Measurements from ENCODE around the gene ESPN. TPM values are rescaled to one million over a fixed set of nuclear protein-coding genes. Genes with fewer than 3 reads are reported as not detected.
"Not testable (repeated sequence)": the region's sequence is repeated elsewhere in the genome, so short reads cannot be mapped to it uniquely, and the experiment has no call there.

The ESPN gene
- total RNA-seq, 4 donors from 2014 or later: 0.47 to 0.92 (median 0.81) TPM; not detected in 1

GRCh38 chr1:6392809-6393399, 31.7 kb upstream of the ESPN start:
- ATAC-seq: peak; percentile 23
- Histone ChIP-seq H3K27ac (peak overlapping the region in 3 of 4 donors; percentile 94 to 98 (median 94)), H3K27me3 (no peaks in the 10 kb centered on the region), H3K4me3 (peak overlapping the region; percentile 41 to 63), H3K4me1 (peaks cover 3 to 21% (median 6%) of the 10 kb centered on the region in 3 donors), H3K9me3 (no peaks in the 10 kb centered on the region), H3K36me3 (no peaks in the 10 kb centered on the region)
- no peak for TF ChIP-seq EP300 (IDR thresholded peaks at IDR 0.05)
- no peak for TF ChIP-seq POLR2A (IDR thresholded peaks at IDR 0.05)
- no peak for TF ChIP-seq POLR2AphosphoS5 (IDR thresholded peaks at IDR 0.05)
- TF ChIP-seq, protein P1, sequence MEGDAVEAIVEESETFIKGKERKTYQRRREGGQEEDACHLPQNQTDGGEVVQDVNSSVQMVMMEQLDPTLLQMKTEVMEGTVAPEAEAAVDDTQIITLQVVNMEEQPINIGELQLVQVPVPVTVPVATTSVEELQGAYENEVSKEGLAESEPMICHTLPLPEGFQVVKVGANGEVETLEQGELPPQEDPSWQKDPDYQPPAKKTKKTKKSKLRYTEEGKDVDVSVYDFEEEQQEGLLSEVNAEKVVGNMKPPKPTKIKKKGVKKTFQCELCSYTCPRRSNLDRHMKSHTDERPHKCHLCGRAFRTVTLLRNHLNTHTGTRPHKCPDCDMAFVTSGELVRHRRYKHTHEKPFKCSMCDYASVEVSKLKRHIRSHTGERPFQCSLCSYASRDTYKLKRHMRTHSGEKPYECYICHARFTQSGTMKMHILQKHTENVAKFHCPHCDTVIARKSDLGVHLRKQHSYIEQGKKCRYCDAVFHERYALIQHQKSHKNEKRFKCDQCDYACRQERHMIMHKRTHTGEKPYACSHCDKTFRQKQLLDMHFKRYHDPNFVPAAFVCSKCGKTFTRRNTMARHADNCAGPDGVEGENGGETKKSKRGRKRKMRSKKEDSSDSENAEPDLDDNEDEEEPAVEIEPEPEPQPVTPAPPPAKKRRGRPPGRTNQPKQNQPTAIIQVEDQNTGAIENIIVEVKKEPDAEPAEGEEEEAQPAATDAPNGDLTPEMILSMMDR (IDR thresholded peaks at IDR 0.05): no peak
- no CpG with 5 or more reads among the region's 83 CpGs for WGBS, 2 donors (ENCODE audit: low coverage in 1 of 2)

DNA sequence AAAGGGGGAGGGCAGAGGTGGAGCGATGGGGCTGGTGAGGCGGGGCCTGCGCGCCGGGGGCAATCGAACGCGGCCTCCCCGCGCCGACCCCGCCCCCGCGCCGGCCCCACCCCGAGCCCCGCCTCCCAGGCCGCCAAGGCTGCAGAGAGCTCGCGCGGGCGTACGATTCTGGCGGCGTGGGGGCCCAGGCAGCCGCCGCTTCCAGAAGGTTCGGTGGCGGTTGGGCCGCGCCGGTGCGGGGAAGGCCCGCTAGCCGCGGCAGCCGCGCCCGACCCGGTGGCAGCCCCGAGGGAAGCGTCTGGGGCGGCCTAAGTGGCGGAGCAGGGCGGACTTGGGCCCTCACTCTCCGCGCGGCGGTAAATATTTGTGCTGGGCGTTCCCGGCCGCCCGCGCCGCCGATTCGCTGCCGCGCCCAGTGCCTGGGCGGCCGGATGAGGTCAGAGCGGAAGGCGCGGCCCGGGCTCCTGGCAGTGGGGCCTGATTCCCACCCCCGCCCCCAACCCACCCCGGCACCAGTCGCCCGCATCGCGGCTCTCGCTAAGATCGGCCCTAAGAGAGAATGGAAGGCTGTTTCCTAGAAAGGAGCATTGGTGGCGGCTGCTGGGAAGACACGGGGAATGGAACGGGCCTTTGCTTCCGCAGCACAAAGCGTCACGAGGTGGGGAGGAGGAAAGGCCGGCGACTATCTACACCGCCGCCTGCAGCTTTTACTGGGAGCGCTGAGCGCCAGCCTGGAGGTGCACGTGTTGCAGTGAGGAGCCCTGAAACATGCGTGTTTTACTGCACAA, 31.0 kb upstream of the ESPN start, which contains the start of gene ACOT7:
Gene ACOT7, minus strand, starts transcription at position 368 of the 788 bp plus-strand sequence. CDS start 368 bp downstream, outside the sequence.
- Histone ChIP-seq H3K27me3 (no peaks in the 10 kb centered on the region), H3K36me3 (no peaks in the 10 kb centered on the region), H3K4me1 (peaks cover 3 to 21% (median 6%) of the 10 kb centered on the region in 3 donors), H3K9me3 (no peaks in the 10 kb centered on the region), H3K27ac (peak within 1 kb of the TSS; percentile 75 to 98 (median 94)), H3K4me3 (peak within 1 kb of the TSS; percentile 41 to 63)
- TF ChIP-seq POLR2A (IDR thresholded peaks at IDR 0.05) (peak; percentile 74 to 87), POLR2AphosphoS5 (IDR thresholded peaks at IDR 0.05) (peak; percentile 33), EP300 (IDR thresholded peaks at IDR 0.05) (no peak)
- TF ChIP-seq, protein P1 (IDR thresholded peaks at IDR 0.05): peak in 3 of 4 experiments; percentile 7 to 56 (median 13)
- ATAC-seq: peak; percentile 98
- WGBS, 2 donors (ENCODE audit: low coverage in 1 of 2): no CpG with 5 or more reads among the region's 87 CpGs

DNA sequence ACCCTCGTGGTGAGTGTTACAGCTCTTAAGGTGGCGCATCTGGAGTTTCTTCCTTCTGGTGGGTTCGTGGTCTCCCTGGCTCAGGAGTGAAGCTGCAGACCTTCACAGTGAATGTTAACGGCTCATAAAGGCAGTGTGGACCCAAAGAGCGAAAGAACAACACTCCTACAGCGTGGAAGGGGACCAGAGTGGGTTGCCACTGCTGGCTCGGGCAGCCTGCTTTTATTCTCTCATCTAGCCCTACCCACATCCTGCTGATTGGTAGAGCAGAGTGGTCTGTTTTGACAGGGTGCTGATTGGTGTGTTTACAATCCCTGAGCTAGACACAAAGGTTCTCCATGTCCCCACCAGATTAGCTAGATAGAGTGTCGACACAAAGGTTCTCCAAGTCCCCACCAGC, 29.4 kb upstream of the ESPN start:
- H3K27me3 ChIP-seq, H3K36me3 ChIP-seq, H3K9me3 ChIP-seq, H3K4me3 ChIP-seq, ATAC-seq: not testable (repeated sequence)
- 80 to 90% methylated on average over 1 to 2 of the region's 8 CpGs for WGBS, 2 donors (ENCODE audit: low coverage in 1 of 2)
- Histone ChIP-seq H3K4me1 (peaks cover 3 to 21% (median 6%) of the 10 kb centered on the region in 3 donors), H3K27ac (peak overlapping the region in 1 of 4 donors; percentile 94)

GRCh38 chr1:6395781-6396244, 28.8 kb upstream of the ESPN start:
- not testable (repeated sequence) for H3K27ac ChIP-seq, H3K4me3 ChIP-seq, H3K27me3 ChIP-seq, H3K9me3 ChIP-seq, H3K36me3 ChIP-seq, ATAC-seq
- H3K4me1 ChIP-seq: peaks cover 3 to 21% (median 6%) of the 10 kb centered on the region in 3 donors
- no CpG with 5 or more reads among the region's 34 CpGs for WGBS, 2 donors (ENCODE audit: low coverage in 1 of 2)

GRCh38 chr1:6396998-6397397, 27.6 kb upstream of the ESPN start:
- TF ChIP-seq POLR2A (IDR thresholded peaks at IDR 0.05): no peak
- TF ChIP-seq, protein P1 (IDR thresholded peaks at IDR 0.05): no peak
- TF ChIP-seq POLR2AphosphoS5 (IDR thresholded peaks at IDR 0.05): no peak
- no peak for TF ChIP-seq EP300 (IDR thresholded peaks at IDR 0.05)
- Histone ChIP-seq H3K4me3 (no peak overlapping the region), H3K4me1 (peaks cover 3 to 18% (median 6%) of the 10 kb centered on the region in 3 donors), H3K9me3 (no peaks in the 10 kb centered on the region), H3K27me3 (no peaks in the 10 kb centered on the region), H3K36me3 (no peaks in the 10 kb centered on the region), H3K27ac (no peak overlapping the region)
- ATAC-seq: no peak

Measured in gastroesophageal sphincter (tissue), 4 donors.